GM10266 (cell line): ENCODE measurements around the gene SPINK13.

Source experiments
- DNase-seq: peaks from one replicate; pipeline ENCODE4 v3.0.0; 2012; ENCODE audit errors: extremely low spot score
- CTCF ChIP-seq: IDR thresholded peaks from 2 replicates; pipeline ENCODE4 v1.5.1; 2012; ENCODE audit warnings: mild to moderate bottlenecking, low read depth; ENCODE audit not compliant: control insufficient read depth, insufficient read depth; ENCODE audit errors: missing control alignments

SPINK13 gene

DNA sequence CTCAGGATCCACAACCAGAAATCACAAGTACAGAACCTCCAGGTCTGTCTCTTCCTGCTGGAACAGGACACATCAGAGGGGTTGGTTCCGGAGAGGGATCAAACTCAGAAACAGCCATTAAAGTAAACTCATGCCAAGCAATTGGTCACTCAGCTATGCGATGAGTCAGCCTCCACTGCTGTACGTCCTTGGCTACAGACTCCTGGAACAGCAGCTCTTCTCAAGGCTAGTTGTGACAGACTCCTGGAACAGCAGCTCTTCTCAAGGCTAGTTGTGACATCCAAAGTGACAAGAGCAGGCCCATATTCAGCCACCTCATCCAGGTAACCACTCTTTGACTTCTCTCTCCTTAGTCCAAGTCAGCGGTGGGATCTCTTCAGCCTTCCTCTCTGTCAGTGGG is at the start of gene SPINK13:
Gene SPINK13 (plus strand): TSS at position 229 of the 400 bp plus-strand sequence. CDS start 1,279 bp downstream, outside the sequence.
- no peak for TF ChIP-seq CTCF
- no peak for DNase-seq

DNA sequence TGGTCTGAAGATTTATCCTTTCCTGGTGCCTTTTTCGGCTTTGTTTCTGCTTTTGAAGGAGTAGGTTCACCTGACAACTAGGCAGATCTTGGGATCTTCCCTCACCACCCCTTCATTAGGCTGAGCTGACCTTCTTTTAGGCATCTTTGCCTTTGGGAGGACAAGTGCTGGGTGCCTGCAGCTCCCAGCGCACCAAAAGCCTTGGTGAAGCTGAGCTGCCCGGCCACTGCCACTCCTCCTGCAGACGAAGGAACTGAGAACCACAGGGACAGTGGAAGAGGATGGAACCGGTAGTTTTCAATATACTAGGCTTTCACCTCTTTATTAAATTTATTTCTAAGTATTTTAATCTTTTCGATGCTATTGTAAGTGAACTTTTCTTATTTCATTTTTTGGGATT is 47.1 kb upstream of the SPINK13 start:
- TF ChIP-seq CTCF = no peak
- no peak for DNase-seq

DNA sequence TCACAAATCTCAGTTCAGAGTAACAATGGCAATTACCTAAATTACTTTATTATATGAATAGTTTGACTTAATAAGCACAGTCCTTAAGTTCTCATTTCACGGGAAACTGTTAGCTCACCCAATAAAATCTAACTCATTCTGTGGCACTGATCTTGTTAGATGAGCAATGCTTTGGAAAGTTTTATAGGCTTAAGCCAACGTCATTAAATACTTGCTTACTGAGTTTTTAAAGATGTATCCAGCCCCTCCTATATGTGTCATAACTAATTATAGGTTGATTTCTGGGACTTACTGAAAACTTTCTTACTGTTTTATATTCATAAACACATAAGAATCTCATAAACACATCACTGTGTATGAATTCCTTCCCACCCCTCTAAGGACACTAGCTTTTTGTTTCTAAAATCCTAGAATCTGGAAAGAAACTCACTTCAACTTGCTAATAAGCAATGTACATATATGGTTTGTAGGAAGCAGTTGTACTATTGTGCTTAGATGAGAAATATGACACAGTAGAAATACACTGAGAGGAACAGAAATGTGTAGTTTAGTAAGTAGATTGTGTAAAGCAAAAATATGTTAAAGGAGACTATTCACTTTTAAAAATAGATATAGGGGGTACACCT is 44.4 kb upstream of the SPINK13 start:
- DNase-seq = no peak
- TF ChIP-seq CTCF = no peak

DNA sequence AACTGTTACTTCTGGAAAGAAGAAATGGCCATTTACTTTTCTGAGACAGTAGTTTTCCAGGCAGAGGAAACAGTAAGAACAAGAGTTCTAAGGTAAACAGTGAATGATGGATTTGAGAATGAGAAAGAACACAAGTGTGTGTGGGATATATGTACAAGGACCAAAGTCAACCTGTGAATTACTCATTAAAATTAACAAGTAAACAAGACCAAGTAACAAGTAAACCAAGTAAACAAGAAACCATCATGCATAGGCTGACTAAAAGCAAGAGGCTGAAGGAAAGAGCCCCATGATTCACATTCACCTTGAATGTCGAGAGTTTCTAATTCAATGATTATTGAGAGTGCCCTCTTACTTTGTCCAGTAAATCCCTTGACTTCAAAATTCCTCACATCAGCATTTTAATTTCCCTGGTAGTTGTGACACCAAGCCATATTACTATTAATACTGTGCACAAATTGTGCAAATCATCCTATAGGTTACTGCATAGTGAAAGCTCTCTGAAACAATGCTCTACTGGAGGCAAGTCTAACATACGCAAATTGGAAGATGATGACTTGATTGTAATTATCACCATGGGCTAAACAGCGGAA is 40.1 kb upstream of the SPINK13 start:
- DNase-seq = no peak
- no peak for TF ChIP-seq CTCF

- DNase-seq = no peak
- TF ChIP-seq CTCF = no peak
Observed at GRCh38 chr5:148229840-148230239, 38.8 kb upstream of the SPINK13 start.

DNA sequence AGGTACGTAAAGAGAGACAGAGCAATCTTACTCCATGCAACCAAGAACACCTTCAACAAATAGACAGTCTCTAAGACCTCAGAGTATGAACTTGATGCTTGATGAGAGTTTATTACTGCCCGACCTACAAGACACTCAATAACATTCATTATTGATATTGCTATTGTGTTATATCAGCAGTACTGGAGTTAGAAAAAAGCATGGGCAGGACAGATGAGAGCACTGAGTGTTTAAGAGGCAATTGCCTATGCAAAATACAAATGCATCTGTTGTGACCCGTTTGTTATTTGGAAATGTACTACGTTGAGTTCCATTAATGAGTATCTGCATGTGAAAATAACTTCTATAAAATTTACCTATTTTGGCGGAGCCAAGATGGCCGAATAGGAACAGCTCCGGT is 38.4 kb upstream of the SPINK13 start:
- no peak for TF ChIP-seq CTCF

GRCh38 chr5:148237785-148238417 is 30.7 kb upstream of the SPINK13 start:
- no peak for DNase-seq
- TF ChIP-seq CTCF = no peak

More for the DNA sequence above, 38.4 kb upstream of the SPINK13 start:
- no peak for DNase-seq
